Measurements from ENCODE around the gene ACTN4.

DNA sequence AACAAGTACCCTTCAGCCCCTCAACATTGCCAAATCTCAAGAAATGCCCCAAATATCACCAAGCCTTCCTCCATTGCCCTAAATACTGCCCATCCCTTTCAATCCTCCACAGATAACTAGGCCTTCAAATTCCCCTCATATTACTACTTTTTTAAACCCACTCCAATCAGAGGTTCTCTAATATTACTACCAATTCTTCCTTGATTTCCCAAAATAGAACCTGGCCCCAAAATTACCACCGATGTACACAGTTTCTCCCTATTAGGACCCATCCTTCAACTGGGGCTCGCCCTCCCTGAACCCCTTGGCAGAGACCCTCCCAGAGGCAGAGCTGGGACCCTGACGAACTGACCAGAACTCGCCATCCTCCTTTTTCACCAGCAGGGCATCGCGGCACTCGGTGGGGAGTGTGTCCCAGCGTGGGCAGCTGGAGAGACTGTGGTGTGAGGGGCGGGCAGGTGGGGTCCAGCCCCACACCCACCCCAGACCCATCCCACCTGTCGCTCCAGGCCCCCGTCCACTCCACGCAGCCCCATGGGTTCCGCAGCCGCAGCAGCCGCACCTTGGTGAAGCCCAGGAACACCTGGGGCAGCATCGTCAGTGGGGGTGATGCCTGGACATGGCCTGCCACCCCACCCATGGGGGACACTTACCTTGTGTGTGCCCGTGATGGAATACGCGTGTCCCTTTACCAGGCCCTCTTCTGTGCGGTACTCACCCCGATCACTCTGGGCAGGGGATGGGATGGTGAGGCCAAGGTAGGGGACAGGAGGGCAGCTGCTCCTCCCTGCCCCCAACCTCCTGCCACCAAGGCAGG is 90.7 kb downstream of the ACTN4 start:
- TF ChIP-seq POLR2A (IDR thresholded peaks at IDR 0.05): no peak
- TF ChIP-seq, protein P1, sequence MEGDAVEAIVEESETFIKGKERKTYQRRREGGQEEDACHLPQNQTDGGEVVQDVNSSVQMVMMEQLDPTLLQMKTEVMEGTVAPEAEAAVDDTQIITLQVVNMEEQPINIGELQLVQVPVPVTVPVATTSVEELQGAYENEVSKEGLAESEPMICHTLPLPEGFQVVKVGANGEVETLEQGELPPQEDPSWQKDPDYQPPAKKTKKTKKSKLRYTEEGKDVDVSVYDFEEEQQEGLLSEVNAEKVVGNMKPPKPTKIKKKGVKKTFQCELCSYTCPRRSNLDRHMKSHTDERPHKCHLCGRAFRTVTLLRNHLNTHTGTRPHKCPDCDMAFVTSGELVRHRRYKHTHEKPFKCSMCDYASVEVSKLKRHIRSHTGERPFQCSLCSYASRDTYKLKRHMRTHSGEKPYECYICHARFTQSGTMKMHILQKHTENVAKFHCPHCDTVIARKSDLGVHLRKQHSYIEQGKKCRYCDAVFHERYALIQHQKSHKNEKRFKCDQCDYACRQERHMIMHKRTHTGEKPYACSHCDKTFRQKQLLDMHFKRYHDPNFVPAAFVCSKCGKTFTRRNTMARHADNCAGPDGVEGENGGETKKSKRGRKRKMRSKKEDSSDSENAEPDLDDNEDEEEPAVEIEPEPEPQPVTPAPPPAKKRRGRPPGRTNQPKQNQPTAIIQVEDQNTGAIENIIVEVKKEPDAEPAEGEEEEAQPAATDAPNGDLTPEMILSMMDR (IDR thresholded peaks at IDR 0.05): no peak
